GM18873 (cell line): Measurements from ENCODE around the gene FSTL4.

Experiments
- ATAC-seq: cut with Tn5 transposase; IDR thresholded peaks from one replicate; pipeline ENCODE4 v1.9.1; 2021; ENCODE audit warnings: mild to moderate bottlenecking, moderate library complexity, moderate number of reproducible peaks; ENCODE audit not compliant: unreplicated experiment, low FRiP score

The FSTL4 gene

DNA sequence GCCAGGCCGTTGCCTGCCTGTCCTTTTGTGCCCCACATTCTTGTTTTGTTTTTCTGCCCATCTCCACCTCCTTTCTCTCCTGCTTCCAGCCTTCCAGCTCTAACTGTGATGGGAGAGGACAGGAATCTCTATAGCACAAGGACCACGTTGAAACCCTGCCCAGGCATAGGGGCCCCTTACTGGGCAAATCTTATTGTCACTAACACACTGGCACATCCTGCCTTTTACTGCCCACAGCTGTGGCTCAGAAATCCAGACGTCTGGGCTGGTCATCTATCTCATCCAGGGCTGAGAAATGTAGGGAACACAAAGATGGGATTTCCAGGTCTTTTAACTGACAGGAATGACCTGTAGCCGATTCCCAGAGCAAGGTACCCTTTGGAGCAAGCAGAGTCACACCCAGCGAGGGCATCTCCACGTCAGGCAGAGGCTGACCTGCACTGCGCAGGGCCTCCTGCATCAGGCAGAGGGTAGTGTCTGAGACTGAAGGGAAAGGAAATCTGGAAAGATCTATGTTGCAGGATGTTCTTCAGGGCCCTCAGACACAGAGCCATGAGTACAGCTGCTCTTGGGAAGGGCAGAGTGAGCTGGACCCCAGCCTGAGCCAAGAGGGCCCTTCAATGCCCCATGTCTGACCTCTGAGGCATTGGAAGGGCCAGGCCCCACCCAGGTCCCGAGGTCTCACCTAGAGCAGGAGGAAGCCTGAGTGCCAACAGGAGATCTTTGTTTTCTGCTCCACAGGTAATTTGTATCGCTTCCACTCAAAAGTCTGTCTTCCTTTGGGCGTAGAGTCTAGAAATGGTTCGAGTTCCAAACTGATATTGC is 278.8 kb downstream of the FSTL4 start:
- ATAC-seq, result no peak

DNA sequence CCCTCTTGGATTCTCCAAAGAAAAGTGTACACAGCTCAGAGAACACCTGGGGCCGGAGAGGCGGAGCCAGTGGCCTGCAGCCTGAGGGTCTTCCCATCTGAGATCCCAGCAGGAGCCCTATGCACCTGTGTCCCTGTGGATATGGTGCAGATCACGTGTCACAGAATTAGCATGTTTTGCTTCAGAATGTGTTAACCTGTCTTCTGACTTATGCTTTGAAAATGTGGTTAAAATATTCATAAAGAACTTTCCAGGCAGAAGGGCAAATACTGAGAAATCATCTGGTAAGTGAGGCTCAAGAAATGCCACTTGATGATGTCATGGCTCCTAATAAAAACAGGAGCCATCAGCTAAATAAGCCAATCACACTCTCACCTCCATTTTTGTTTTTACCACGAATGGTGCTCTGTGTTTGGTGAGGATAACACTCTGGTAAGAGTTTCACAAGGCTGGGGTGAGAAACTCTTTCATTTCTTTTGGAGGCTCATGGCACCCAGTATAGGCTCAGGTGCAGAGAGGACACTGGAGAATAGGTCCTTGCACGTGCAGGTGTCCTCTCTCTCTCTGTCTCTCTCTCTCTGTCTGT is 279.8 kb downstream of the FSTL4 start:
- ATAC-seq, result no peak

DNA sequence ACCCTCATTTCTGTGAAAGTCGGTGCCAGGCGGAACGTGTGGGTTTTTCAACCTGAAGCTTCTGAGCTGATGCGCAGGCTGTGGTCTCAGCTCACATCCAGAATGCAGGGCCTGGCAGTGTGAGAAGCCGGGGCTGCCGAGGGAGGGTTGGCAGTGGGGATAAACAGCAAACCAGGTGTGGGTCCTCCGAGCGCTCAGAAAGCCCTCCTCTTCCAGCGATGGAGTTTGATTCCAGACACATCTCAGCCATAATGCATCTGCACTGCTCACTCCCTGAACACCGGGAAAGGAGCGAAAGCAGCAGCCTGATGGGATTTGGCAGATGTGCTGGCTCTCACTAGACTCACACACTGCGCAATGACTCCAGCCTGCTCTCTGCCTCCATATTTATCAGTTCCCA is 280.4 kb downstream of the FSTL4 start:
- ATAC-seq, result no peak

DNA sequence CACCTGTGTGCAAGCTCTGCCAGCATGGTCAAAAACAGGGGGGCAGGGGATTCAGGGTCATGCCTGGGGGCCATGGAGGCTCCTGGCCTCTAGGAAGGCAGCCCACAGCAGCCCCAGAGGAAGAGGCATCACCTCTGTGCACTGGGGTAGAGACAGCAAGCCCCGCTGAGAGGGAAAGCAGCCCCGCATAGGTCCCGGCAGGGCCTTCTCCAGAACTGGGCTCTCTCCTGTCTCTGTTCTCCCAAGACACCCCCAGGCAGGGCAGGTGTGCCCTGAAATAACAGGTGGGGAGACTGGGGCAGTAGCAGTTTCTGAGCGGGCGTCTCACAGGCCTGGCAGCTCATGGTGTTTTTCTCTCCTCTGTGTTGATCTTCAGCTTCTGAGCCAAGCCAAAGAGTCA is 281.4 kb downstream of the FSTL4 start:
- no peak for ATAC-seq

DNA sequence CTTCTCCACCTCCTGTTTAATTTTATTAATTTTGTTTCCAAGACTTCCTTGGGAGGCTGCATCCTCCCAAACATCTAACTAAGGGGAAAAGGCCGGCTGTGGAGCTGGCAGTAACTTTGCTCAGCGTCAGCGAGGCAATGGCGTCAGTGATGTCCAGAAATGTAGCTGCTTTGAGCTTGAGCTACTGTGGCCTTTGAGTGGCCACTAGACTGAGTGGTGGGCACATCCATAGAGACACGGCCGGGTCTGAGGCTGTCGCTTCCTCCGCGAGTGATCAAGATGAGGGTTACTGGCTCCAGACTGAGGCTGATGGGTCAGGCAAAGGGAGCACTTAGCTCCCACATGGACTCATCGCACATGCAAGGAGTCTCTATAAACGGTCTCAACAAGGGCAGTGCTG is 283.5 kb downstream of the FSTL4 start:
- no peak for ATAC-seq

DNA sequence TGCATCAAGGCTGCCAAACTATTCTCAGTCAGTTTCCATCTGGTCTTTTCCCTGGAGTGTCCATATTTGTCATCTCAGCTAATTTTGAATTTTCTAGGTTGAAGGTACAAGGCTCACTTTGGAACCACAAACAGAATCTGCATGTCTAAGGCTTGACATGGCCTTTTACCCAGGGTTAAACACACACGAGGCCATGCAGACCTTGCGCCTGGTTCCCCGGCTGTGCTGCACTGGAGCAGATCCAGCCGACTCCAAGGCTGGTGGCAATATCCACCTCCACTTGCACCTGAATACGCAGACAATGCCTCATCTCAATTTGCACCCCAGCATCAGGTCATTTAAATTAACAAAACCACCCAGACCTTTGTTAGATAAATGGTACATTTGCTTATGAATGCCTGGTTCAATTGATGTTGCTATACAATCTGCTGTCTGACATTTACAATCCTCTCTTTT is 284.4 kb downstream of the FSTL4 start:
- no peak for ATAC-seq

DNA sequence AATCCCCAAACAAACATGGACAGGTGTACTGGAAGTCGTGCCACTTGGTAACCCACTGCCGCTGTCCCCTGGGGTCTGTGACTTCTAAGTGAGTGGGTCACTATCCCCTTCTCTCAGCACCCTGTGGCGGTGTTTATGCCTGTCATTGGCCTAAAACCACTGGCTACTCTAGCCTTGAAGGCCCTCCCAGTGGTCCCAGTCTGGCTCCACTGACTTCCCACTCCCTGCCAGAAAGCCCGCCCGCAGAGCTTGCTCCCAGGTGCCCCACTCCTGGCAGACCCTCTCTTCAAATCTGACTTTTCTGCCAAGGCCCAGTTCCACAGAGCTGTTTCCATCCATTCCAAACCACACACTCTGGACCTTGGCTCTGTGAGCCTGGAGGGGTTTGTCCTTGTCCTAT is 286.0 kb downstream of the FSTL4 start:
- no peak for ATAC-seq

DNA sequence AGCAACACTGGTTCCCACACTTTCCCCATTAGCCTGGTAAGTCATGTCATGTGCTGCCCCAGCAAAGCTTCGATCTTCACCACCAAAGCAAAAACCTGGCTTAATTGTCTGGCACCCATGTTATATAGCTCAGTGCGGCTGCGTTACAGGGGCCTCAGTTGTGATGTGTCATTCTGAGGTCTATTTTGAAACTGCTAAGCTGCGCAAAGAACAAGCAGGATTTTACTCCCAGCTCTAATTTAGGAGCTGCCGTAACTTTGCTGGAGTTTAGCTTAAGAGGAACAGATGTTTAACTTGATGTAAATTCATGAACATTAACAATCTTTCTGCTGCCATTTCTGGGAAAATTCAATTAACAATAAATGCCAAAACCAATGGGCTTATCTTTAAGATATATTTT is 286.5 kb downstream of the FSTL4 start:
- ATAC-seq, result no peak

DNA sequence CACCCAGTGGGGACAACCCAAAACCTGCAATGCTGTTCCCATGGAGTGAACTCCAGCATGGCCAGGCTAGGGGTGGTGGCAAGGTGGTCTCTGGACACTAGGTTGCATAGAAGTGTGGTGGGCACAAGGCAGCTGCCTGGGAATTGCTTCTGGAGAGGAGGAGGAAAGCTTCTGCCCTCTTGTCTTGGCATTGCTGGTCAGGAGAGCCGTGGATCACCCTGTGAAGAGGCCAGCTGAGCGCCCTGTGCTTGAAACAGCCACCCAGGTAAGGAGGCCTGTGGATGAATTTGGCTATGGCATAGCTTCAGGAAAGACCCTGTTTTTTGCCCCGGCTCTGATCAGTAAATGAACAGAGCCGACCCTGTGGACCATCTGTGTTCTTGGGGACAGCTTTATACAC is 287.4 kb downstream of the FSTL4 start:
- no peak for ATAC-seq

DNA sequence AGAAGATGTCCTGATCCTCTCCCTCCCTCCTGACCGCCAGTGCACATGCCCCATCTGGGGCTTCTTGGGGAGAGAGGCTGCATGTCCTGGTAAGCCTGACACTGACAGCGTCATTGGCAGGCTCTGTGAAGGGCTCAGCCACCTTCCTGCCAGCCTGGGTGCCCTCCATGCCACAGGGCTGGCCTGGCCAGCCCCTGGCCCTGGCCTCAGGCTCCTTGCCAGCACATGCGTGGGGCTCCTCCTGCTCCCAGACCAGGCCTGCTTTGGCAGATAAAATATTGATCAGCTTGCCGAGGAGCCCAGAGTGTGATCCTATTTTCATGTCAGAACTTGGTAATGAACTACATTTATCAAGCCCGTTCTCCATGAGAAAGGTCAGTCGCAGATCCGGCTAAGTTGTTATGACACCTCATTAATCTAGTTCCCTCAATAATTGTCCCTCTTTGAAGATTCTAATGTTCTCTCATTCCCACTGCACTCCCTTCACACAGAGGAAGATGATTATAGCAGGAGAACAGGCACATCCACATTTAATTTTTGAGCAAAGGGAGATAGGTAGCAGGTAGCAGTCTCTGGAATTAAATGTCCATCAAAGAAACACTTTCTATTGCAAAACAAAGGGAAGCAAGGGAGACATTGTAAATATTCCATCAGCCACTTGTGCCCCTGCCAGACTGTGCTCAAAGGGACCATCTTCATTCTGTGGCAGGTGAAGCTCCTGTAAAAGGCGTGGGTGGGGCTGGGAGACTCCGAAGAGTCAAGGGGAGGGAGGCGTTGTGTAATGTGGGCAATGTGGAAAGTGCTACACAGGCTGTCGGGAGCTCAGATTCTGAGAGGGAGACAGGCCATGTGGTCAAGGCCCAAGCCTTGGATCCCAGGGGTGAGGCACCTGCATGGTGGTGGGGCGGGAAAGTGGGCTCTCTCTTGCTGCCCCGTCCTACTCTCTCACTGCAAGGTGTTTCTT is 288.6 kb downstream of the FSTL4 start:
- ATAC-seq, result no peak

DNA sequence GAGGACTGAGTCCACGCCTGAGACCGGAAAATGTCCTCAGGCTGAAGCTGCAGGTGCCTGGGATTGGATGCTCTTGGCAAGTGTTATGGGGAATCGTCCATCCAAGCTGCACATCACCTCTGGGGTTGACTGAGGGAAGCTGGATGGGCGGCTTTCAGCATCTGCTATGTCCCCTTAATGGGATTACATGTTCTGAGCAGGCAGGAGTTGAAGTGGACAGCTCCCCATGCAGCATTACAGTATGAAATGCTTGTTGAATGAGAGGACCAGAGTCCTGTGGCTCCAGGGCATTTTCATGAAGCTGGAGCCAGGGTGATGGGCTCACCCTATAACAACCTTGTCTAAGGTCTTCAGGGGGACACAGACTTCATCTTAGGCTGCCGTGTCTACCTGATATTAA is 289.6 kb downstream of the FSTL4 start:
- ATAC-seq, result no peak

DNA sequence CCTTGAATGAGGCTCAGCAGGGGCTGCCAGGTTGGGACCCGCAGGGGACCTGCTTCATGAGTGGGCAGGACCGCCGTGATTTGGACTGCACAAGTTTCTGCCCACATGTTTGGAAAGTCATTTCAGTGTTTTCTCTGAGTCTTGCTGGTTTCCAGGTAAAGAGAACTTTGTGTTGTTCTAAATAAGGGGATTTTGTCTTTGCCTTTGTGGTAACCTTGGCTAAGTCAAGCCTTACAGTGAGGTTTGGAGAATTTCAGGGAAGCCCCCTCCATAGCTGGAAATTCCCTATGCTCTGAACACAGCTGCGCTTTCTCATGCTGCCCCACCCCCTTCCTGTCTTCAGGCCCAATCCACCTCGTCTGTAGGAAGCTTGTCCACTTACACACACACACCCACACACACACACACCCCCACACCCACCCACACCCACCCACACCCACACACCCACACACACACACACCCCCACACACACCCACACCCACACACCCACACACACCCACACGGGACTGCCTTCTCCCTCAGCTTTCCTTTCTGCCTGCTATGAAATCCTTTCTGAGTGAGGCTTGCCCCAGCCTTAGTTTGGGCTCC is 290.4 kb downstream of the FSTL4 start:
- peak; percentile 60 for ATAC-seq

DNA sequence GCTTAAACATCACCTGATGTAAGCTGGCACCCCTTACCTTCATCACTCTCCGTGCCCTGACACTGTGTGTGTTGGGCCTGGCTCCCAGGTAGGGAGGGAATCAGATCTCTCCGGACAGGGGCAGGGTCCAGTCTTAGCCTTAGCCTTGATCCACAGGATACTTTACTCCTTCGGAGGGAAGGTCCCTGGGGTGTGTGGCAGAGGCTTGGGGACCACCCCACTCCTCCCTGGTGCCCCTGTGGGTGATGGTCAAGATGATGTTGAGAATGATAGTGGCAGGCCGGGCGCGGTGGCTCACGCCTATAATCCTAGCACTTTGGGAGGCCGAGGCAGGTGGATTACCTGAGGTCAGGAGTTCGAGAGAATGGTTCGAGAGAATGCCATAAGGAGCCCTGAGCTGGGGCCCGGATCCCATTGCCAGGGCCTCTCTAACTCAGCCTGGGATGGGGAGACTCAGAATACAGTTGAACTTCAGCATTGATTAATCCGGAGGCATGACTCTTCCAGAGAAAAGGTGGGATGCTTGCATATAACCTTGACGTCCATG is 291.0 kb downstream of the FSTL4 start:
- ATAC-seq, result no peak

DNA sequence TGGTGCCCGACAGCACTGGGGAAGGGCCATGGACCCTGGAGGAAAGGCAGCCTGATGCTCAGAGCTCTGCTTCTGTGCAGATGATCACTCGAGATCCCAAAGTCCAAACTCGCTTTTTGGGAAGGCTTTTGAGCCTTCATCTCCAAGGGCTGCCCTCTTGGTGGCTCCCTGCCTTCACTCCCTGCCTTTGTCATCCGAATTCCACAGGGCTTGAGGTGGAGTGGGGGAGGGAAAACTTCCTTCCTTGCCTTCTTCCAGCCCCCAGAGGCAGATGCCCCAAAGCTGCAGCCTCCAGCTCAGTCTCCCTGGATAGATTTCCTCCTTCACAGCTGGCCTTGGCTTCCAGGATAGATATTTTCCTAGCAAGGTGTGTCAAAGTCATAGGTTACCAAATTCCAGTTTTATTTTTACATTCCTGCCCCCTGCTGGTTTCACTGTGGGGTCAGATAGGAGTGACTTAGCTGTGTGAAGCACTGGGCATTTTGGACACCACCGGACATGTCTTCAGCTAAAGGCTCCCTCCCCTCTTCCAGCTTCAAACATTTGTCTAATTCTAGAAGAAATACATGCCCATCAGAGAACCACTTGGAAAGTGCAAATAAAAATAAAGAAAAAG is 292.3 kb downstream of the FSTL4 start:
- no peak for ATAC-seq

DNA sequence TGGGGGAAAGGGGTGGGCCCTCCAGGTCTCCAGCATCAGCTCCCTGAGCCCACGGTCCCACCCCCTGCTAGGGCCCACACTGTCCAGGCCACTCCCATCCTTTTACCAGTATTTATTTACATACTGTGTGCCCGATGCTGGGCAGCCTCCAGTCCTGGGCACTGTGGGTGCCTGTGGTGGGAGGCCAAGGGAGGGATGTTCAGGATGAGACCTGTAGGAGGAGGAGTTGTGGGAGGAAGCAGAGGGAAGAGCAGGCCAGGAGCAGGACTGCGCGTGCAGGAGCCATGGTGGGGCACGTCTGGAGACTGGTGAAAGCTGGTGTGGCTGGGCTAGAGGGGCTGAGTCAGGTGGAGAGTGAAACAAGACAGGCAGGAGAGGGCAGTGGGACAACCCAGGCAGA is 293.1 kb downstream of the FSTL4 start:
- ATAC-seq, result no peak

DNA sequence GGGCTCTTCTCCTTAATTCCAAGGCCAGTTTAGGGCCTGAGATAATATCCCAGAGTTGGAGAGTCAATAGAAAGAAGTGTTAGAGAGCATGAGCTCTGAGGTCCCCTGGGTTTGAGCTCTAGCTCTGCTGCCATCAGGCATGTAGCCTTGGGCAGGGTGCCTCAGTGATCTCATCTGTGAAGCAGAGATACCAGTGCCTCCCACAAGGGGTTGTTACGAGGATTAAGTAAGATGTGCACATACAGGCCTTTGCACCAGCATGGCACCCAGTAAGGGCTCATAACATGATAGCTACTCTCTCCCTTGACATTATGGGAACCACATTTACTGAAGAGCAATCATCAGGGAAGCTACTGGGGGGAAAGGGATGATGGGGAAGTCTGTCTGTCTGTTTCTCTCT is 294.8 kb downstream of the FSTL4 start:
- no peak for ATAC-seq

DNA sequence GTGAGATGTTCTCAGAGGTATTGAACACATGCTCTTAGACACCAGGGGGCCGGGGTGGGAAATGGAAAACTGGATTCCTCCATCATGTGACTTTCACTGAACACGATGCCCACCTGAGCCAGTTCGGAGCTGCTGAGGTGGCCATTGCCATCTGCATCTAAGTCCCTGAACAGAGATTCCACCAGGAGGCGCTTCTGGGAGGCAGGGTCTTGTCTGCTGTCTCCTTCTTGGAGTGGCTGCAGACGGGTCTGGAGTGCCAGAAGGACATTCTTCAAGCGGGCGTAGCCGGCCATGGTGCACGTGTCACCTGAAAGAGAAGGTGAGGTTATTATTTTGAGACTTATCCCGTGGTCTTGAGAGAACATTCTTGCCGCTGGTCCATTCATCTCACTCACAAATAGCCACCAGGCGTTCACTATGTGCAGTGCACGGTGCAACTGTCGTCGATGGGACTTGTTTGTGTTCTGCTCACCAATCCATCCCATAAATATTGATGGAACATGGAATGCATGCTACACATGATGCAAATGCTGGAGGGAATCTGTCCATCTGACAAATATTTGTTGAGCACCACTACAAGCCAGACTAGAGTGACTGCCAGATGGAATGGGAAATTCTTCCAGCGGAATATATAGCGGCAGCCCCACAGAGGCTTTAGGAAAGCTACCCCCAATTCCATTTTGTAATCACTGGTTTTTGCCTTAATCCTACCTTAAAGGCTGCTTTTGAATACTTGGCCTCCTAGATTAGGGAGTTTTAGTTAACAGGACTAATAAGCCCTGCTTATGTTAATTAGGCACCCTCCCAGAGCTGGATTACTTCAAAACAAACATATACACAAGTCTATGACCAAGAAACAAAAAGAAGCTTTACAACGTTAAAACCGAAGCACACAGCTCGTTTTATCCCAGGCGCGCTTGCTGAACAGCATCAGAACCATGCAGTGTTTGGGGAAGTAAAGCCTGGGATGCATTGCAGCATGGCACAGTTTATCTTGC is 295.7 kb downstream of the FSTL4 start:
- no peak for ATAC-seq

DNA sequence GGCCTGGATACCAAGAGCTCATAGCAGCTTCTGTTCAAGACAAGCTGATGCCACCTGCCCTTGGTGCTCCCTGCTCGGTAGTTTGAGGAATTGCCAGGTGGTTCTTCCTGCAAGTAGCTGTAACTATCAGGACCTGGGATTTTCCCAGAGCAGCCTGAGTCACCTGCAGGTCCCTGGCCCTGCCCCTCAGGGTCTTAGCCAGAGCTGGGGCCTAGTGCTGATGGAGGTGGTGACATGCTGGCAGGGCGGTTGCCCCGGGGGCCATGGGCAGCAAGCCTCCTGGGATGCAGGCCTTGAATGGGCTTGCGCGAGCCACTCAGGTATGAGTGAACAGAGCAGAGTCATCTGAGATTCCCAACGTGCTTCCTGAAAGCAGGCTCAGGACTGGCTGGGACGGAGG is 298.3 kb downstream of the FSTL4 start:
- no peak for ATAC-seq

DNA sequence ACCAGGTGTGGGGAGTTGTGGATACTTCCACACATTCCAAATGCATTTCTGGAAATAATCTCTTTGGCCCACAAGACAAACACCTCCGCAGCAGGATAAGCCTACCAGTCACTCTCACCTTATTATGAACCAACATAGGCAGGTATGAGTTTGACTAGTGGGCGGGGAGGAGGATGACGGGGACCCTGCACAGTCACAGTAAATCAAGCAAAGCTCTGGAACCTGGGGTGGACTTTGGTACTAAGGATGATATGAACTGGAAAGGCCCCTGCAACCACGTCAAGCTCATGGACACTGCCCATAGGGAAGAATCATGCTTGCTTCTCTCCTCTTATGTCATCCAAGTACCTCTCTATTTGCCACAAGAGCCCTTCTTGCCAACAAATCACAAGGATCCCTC is 301.2 kb downstream of the FSTL4 start:
- ATAC-seq, result no peak
